ENCODE results near the gene KLRB1. TPM values are rescaled to one million over a fixed set of nuclear protein-coding genes. Genes with fewer than 3 reads are reported as not detected.
A peak's percentile ranks its signal among the peaks of the same experiment; 100 is the strongest.
"Not testable (repeated sequence)": the region's sequence is repeated elsewhere in the genome, so short reads cannot be mapped to it uniquely, and the experiment has no call there.

KLRB1 gene
- 1 to 10 TPM; 2.1 to 4.4 (median 2.9) TPM for polyA plus RNA-seq (ENCODE audit: insufficient read depth in 1 of 5, insufficient read length in 5 of 5, low replicate concordance in 1 of 5)
- long read RNA-seq, donor 1, partial matches to known transcripts, result 0 of 2 reads
- long read RNA-seq, donor 1, other reads (novel, unspliced or antisense), result 0 of 2 reads
- long read RNA-seq, donor 2, partial matches to known transcripts, result 0 of 3 reads
- long read RNA-seq, donor 2, other reads (novel, unspliced or antisense), result 0 of 3 reads
- long read RNA-seq, donor 3, partial matches to known transcripts, result 17 of 19 reads
- long read RNA-seq, donor 3, other reads (novel, unspliced or antisense), result 0 of 19 reads
- long read RNA-seq, donor 4, partial matches to known transcripts, result 0 of 1 reads
- long read RNA-seq, donor 4, other reads (novel, unspliced or antisense), result 0 of 1 reads
- long read RNA-seq, donor 5, partial matches to known transcripts, result 0 of 3 reads
- long read RNA-seq, donor 5, other reads (novel, unspliced or antisense), result 0 of 3 reads
- long read RNA-seq, donor 6, partial matches to known transcripts, result 0 of 4 reads
- long read RNA-seq, donor 6, other reads (novel, unspliced or antisense), result 0 of 4 reads
- long read RNA-seq, donor 7, partial matches to known transcripts, result 0 of 2 reads
- long read RNA-seq, donor 7, other reads (novel, unspliced or antisense), result 0 of 2 reads
- long read RNA-seq, donor 8, partial matches to known transcripts, result 0 of 1 reads
- long read RNA-seq, donor 8, other reads (novel, unspliced or antisense), result 0 of 1 reads

GRCh38 chr12:9607716-9608115 is at the start of gene KLRB1:
TSS of gene KLRB1 (minus strand) at chr12:9607916. CDS start at chr12:9607839, 77 bp downstream.
- DNase-seq, result no peak

DNA sequence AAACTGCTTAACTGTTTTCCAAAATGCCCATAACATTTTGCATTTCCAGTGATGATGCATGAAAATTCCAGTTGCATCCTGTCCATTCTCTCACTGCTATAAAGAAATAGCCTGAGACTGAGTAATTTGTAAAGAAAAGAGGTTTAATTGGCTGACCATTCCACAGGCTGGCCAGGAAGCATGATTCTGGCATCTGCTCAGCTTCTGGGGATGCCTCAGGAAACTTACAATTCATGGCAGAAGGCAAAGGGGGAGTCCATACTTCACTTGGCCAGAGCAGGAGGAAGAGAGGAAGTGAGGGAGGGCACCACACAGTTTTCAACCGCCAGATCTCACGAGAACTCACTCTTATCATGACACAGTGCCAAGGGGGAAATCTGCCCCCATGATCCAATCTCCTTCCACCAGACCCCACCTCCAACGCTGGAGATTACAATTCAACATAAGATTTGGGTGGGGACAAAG is 43.6 kb upstream of the KLRB1 start:
- DNase-seq, result no peak

DNA sequence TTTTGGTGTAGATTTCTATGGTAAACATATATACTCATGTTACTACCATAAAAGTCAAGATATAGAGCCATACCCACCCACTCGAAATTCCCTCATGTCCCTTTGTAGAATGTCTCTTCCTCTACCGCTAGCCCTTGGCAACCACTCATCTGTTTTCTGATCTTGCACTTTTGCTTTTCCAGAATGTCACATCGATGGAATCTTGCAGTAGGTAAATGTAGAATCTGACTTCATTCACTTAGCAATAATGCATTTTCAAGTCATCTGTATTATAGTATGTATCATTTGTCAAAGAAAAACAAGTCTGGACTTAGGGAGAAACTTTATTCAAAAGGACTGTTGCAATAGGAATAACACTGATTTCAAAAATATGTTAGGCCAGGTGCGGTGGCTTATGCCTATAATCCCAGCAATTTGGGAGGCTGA is 42.4 kb upstream of the KLRB1 start:
- DNase-seq, result peak in 1 of 2 donors; percentile 5

GRCh38 chr12:9649532-9649940 is 41.8 kb upstream of the KLRB1 start:
- no peak for DNase-seq

DNA sequence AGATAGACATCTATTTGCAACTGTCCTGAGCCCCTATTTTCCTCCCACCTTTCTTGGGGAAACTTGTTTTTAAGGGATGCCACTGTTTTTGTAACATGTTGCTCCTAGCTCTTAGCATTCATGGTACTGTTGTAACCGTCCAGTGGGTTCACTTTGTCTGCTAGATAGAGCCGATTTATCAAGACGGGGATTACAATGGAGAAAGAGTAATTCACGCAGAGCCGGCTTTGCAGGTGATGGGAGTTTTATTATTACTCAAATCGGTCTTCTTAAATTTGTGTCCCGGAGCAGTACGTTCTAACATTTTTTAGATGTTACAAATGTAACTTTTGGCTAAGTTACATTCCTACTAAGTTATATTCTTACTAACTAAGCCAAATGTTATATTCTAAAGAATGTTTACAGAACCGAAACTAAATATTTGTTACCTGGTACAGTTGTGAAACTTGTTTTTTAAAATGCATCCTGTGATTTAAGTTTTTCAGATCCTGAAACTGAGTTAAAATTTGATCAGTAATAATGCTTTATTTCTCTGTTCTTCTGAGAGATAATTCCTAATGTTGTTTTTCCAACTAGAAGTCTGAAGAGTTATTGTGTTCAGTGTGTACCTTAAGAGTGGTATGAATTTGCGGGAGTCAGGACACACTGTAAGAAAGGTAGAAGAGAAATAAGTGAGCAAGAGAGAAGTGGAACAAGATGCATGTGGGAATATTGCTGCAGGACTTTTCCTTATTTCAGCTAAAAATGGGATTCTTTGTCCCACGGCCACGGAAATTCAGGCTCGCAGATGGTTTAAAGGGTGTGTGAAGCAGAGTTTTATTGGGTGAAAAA is 41.2 kb upstream of the KLRB1 start:
- peak in 1 of 2 donors; percentile 4 for DNase-seq

DNA sequence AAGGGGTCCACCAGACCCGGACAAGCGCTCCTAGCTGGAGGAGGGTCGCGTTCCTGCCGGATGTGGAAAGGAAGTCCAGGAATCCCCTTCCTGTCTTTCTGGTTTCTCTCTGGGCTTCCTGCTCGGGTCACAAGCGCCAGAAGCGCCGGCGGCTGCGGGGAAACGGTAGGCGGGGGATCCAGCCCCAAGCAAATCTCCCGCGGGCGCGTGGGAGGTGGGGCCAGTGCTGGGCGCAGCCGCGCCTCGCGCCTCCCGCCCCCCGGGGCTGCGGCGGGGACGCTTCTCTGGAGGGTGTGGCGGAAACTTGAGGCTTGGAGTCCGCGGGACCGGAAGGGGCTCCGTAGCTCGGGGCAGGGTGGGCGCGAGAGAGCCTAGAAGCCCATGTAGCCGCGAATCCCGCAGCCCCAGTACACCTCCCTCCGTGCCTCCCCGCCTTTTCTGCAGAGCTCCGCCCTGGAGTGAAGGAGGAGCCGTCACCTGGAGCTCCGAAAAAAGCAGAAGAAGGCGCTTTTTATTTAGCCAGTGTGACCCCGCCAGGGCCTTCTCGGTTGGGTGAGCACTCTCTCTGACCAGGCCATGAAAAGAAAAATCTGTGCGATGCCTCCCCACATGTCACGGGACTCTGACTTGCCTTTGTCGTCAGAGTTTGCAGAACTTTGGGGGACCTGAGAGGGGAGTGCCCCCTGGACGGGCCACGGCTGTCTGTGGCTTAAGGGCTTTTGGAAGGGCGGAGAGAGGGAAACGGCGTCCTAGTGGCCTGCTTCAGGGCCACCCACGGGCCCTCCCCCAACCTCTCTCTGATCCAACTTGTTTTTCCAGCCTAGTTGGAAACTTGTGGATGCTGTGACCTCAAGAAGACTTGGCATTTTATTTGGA is 40.3 kb upstream of the KLRB1 start:
- peak; percentile 89 to 92 for DNase-seq

GRCh38 chr12:9646794-9647781 is 39.4 kb upstream of the KLRB1 start:
- DNase-seq, result peak in 1 of 2 donors; percentile 23

DNA sequence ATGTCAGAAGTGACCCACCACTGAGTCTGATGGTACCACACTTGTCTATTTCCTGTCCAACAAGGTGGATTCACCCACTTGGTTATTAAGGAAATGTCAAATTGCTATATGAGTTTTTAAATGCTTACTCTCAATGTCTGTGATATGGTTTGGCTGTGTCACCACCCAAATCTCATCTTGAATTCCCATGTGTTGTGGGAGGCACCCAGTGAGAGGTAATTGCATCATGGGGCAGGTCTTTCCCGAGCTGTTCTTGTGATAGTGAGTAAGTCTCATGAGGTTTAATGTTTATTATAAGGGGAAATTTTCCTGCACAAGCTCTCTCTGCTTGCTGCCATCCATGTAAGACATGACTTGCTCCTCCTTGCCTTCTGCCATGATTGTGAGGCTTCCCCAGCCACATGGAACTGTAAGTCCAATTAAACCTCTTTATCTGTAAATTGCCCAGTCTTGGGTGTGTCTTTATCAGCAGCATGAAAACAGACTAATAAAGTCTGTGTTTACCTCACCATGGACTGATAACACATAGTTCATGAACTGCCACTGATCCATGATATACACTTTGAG is 37.4 kb upstream of the KLRB1 start:
- not testable (repeated sequence) for DNase-seq

DNA sequence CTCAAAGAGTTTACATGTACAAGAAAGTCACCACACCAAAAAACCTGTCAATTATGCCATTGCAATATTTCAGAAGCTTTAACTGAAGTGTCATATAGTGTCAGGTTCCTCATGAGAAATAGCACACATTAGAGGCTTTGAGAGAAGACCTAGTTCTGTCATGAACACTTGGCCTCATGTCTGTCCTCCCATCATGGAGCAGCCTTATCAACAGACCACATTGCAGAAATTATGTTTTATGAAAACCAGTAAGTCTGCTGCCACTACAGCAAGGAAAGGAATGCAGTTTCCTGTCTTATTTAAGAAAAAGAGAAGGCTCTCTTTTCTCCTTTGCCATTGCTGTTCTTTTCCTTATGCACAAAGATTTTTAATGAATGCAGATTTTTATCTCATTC is 35.5 kb upstream of the KLRB1 start:
- no peak for DNase-seq

- DNase-seq, result no peak
These were observed 35.0 kb upstream of the KLRB1 start for GRCh38 chr12:9642606-9643265.

DNA sequence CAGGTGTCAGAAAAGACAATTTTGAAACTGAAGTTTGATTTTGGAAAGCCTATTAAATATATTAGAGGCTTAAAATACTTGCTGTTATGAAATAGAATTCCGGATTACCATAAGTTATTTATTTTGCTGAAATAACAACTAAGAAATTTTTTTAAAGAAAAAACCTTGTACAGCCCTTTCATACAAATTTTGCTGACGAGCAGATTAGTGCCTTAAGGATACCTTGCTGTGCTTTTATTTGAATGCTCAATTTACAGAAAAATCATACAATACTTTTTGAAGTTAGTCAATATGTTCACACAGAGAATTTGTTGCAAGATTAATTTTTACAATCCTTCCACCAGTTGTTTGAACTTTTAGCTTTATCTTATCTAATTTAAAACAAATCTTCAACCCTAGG is 32.3 kb upstream of the KLRB1 start:
- no peak for DNase-seq

DNA sequence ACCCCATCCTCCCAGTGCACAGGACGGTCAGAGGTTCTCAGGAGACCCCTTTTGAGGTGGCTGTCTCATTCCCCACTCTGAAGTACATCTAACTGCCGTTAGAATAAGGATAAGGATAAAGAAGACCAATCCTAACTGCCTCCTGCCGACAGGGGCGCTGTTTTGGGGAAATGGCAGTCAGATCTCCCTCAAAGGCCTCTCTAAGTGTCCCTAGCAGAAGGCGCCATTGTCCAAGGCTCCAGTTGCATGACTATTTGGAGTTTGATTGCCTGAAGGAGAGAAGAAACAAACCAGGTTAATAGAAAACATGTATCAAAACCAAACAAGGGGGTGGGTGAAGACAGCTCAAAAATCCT is 29.1 kb upstream of the KLRB1 start:
- DNase-seq, result no peak

DNA sequence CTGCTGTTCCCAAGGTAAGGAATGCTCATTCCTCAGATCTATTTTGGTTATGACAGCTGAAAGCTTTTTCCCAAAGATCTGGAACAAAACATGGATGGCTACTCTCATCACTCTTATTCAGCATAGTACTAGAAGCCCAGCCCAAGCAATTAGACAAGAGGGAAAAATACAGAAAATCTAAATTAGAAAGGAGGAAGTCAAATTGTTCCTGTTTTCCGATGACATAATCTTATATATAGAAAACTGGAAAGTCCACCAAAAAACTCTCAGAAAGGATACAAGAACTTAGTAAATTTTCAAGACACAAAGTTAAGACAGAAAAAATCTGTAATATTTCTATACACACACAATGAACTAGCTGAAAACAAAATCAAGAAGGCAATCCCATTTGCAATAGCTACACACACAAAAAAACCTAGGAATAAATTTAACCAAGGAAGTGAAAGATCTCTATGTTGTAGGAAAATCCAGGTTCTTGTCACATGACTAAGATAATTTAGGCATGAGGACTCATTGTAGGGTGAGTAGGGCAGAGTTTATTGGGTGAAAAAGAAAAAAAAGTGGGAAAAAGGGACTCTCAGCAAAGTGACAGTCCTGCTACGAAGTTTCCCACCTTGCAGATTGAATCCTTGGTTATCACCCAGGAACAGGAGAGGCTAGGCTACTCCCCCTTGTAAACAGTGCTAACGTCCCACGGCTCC is 28.6 kb upstream of the KLRB1 start:
- DNase-seq, result no peak

DNA sequence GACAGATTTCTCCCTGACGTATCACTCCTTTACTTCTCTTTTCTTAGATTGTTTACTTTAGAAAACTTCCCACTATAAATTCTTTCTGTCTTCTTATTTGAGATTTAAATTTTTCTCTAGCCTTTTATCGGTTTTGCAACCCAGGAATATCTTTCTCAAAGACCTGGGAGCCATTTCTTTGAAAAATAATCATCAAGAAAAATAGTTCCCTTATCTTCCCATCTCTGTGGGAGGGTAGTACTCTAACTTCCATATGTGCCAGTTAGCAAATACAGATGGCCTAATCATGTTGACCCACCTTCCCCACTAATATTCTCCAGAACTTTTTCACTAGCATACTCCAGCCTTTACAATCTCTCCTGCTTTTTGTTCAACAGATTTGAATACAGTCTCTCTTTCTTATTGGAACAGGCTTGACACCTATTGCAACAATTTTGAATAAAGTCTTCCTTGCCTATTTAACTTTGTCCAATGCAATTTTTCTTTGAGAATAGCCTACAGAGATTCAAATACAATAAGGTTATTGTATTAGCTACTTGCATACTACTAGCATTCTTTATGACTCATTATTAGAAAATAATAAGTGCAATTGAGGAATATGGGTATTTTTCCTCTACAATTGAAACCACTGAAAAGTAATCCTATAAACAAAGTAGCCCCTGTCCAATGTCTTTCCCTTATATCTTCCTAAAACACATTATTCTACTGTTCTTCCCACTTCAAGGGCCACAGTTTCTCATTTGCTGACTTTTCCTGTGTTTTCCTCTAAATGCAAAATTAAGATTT is 27.4 kb upstream of the KLRB1 start:
- DNase-seq, result no peak

GRCh38 chr12:9634177-9634803 is 26.6 kb upstream of the KLRB1 start:
- peak in 1 of 2 donors; percentile 27 for DNase-seq

GRCh38 chr12:9632766-9633165 is 25.1 kb upstream of the KLRB1 start:
- no peak for DNase-seq

- DNase-seq, result no peak
These were observed 19.1 kb upstream of the KLRB1 start for GRCh38 chr12:9626821-9627220.

Data from right lung (tissue), 10 donors.